A549 (cell line): ENCODE results near the gene TLR6. TPM values are rescaled to one million over a fixed set of nuclear protein-coding genes. Genes with fewer than 3 reads are reported as not detected.

Experiments
- ATAC-seq, 2 experiments: fragments of 200-7000 bp in 1 of 2; fragments of >200 bp in 1 of 2; cut with Nextera tagmentation in 1 of 2; cut with Tn5 transposase in 1 of 2; 3 replicates each; pipeline versions ENCODE4 v1.8.0 to v1.9.1; 2018 to 2020; ENCODE audit warnings: mild to moderate bottlenecking in 1 of 2, moderate library complexity in 1 of 2
- CTCF ChIA-PET: fragments of 300-600 bp; sonication (Branson Sonifier 250); formaldehyde crosslinking; extraction: SDS; loops from one replicate; lab custom pipeline; 2021; ENCODE audit warnings: antibody characterized with exemption, inconsistent platforms; lab: Yijun Ruan, JAX
- POLR2A ChIA-PET: fragments of 350-600 bp; formaldehyde crosslinking; extraction: SDS; loops from one replicate; lab custom pipeline; 2021; ENCODE audit warnings: antibody characterized with exemption, inconsistent platforms; lab: Yijun Ruan, JAX
- DNase-seq, 2 experiments: peaks; one replicate each; pipeline versions ENCODE4 v3.0.0 to v3.0.0-alpha.2; 2011 to 2016; ENCODE audit warnings: low read depth in 1 of 2, low spot score in 1 of 2
- FAIRE-seq: peaks from 2 replicates; lab custom pipeline; 2011; peaks lifted over from hg19 to GRCh38; lab: Jason Lieb, UNC
- H3K27ac ChIP-seq, 2 experiments: fragments of >200 bp; sonication (Bioruptor Twin); formaldehyde crosslinking; 3 replicates each; pipeline ENCODE4 v1.5.1; 2016 to 2017
- H3K4me1 ChIP-seq: fragments of >200 bp; sonication (Bioruptor Twin); formaldehyde crosslinking; 3 replicates; pipeline ENCODE4 v1.6.1; 2016
- H3K4me2 ChIP-seq: fragments of >200 bp; sonication (Bioruptor Twin); formaldehyde crosslinking; 3 replicates; pipeline ENCODE4 v1.6.1; 2016
- H3K4me3 ChIP-seq: fragments of >200 bp; sonication (Bioruptor Twin); formaldehyde crosslinking; 3 replicates; pipeline ENCODE4 v1.5.1; 2016
- H3K9me3 ChIP-seq: fragments of >200 bp; sonication (Bioruptor Twin); formaldehyde crosslinking; 3 replicates; pipeline ENCODE4 v1.6.1; 2016
- CHD4 ChIP-seq: fragments of 200-600 bp; sonication (generic); IDR thresholded peaks from 2 replicates; pipeline ENCODE4 v1.6.1; 2016; ENCODE audit warnings: antibody characterized with exemption, mild to moderate bottlenecking, borderline replicate concordance
- CTCF ChIP-seq: fragments of >200 bp; sonication (Bioruptor Twin); formaldehyde crosslinking; IDR thresholded peaks from 3 replicates; pipeline ENCODE4 v1.5.1; 2016
- E2F6 ChIP-seq: IDR thresholded peaks from 2 replicates; pipeline ENCODE4 v1.6.1; 2012; ENCODE audit warnings: low read depth, borderline replicate concordance
- ESRRA ChIP-seq: fragments of 150-350 bp; IDR thresholded peaks from 2 replicates; pipeline ENCODE4 v1.6.1; 2014; ENCODE audit warnings: mild to moderate bottlenecking, low read length, borderline replicate concordance
- FOSB ChIP-seq: fragments of 250-450 bp; sonication (Bioruptor Pico); IDR thresholded peaks from 2 replicates; pipeline ENCODE4 v1.5.0; 2020; ENCODE audit warnings: mild to moderate bottlenecking, moderate library complexity
- FOXS1 ChIP-seq: fragments of 250-450 bp; sonication (Bioruptor Pico); IDR thresholded peaks from 2 replicates; pipeline ENCODE4 v1.5.0; 2020; ENCODE audit warnings: mild to moderate bottlenecking, moderate library complexity
- GATA3 ChIP-seq: IDR thresholded peaks from 2 replicates; pipeline ENCODE4 v1.6.1; 2012; ENCODE audit warnings: borderline replicate concordance
- HDAC2 ChIP-seq: fragments of 200-600 bp; sonication (generic); IDR thresholded peaks from 2 replicates; pipeline ENCODE4 v1.6.1; 2016
- HES2 ChIP-seq: fragments of >200 bp; sonication (Bioruptor Twin); formaldehyde crosslinking; IDR thresholded peaks from 2 replicates; pipeline ENCODE4 v1.6.1; 2016
- HMGXB4 ChIP-seq: fragments of 250-450 bp; sonication (Bioruptor Pico); IDR thresholded peaks from 2 replicates; pipeline ENCODE4 v1.5.0; 2021; ENCODE audit warnings: mild to moderate bottlenecking, moderate library complexity, borderline replicate concordance
- HOXB13 ChIP-seq: fragments of 250-450 bp; sonication (Bioruptor Pico); IDR thresholded peaks from 2 replicates; pipeline ENCODE4 v1.5.0; 2020; ENCODE audit warnings: low read depth, mild to moderate bottlenecking, moderate library complexity
- KDM1A ChIP-seq: fragments of 200-600 bp; sonication (generic); IDR thresholded peaks from 2 replicates; pipeline ENCODE4 v1.6.1; 2016; ENCODE audit warnings: low read depth, mild to moderate bottlenecking
- KDM5A ChIP-seq: fragments of 200-600 bp; sonication (generic); IDR thresholded peaks from 2 replicates; pipeline ENCODE4 v1.6.1; 2016; ENCODE audit warnings: antibody characterized with exemption, mild to moderate bottlenecking
- MYC ChIP-seq: IDR thresholded peaks from 2 replicates; pipeline ENCODE4 v1.6.1; 2012; ENCODE audit warnings: mild to moderate bottlenecking, inconsistent platforms, low read length, improper control_type of control experiment, borderline replicate concordance
- NFE2L2 ChIP-seq: fragments of 150-350 bp; conservative IDR thresholded peaks from 2 replicates; pipeline ENCODE4 v1.6.1; 2014; ENCODE audit warnings: low read length
- PBX3 ChIP-seq: IDR thresholded peaks from 2 replicates; pipeline ENCODE4 v1.6.1; 2012
- PHF8 ChIP-seq: fragments of 200-600 bp; sonication (generic); IDR thresholded peaks from 2 replicates; pipeline ENCODE4 v1.6.1; 2016; ENCODE audit warnings: low read depth, mild to moderate bottlenecking, antibody characterized with exemption, moderate library complexity, borderline replicate concordance
- RNF2 ChIP-seq: fragments of 200-600 bp; sonication (generic); IDR thresholded peaks from 2 replicates; pipeline ENCODE4 v1.6.1; 2016; ENCODE audit warnings: low read depth, mild to moderate bottlenecking, antibody characterized with exemption, moderate library complexity, borderline replicate concordance
- SMC3 ChIP-seq: fragments of >200 bp; sonication (Bioruptor Twin); formaldehyde crosslinking; IDR thresholded peaks from 3 replicates; pipeline ENCODE4 v1.6.1; 2018; ENCODE audit warnings: inconsistent platforms
- SREBF2 ChIP-seq: fragments of 450-650 bp; IDR thresholded peaks from 2 replicates; pipeline ENCODE4 v1.6.1; 2014; ENCODE audit warnings: mild to moderate bottlenecking, moderate library complexity
- TP53 ChIP-seq: fragments of 250-450 bp; sonication (Bioruptor Pico); IDR thresholded peaks from 2 replicates; pipeline ENCODE4 v1.5.0; 2021; ENCODE audit warnings: mild to moderate bottlenecking, moderate library complexity
- ZFP36 ChIP-seq: fragments of 450-650 bp; IDR thresholded peaks from 2 replicates; pipeline ENCODE4 v1.6.1; 2014; ENCODE audit warnings: borderline replicate concordance; ENCODE audit not compliant: partially characterized antibody
- WGBS: methylation state at CpG from one replicate; pipeline ENCODE4 v1.1.6; 2017; ENCODE audit errors: missing lambda C conversion rate; 5-methylcytosine and 5-hydroxymethylcytosine counted together
- polyA plus RNA-seq, 4 experiments: library from polyadenylated mRNA; depleted of rRNA in 3 of 4; stranded (reverse); fragments of >200 nt; fragmentation: RNase III in 1 of 4; extraction: RNeasy Plus Mini Kit Qiagen cat#74134 plus additional on column Dnase treatment in 1 of 4; gene quantifications; 2 replicates in 3 of 4; 3 replicates in 1 of 4; pipeline ENCODE4 v1.2.3, GENCODE V29; 2011 to 2017

Gene TLR6
- polyA plus RNA-seq, 2 of the 4 experiments (the other 2 are of a cell fraction) = 5.6 to 11.5 TPM

GRCh38 chr4:38855466-38855865 is 1.2 kb downstream of the TLR6 start:
- WGBS = 10% methylated on average over 5 of the region's 5 CpGs
- DNase-seq (no peak), ATAC-seq (no peak), FAIRE-seq (no peak)
- Histone ChIP-seq H3K9me3 (no peaks in the 10 kb centered on the region), H3K4me3 (peak overlapping the region; percentile 49), H3K4me2 (peak overlapping the region; percentile 95), H3K27ac (peak overlapping the region; percentile 81 to 85), H3K4me1 (peaks cover 14% of the 10 kb centered on the region)
- ChIA-PET POLR2A (no interaction called here), CTCF (interaction anchor here (0.6 to 1.8 kb wide), 12 partner anchors 9 to 676 kb away, joined by 3 to 8 read pairs (median 3); no protein-coding TSS in a partner anchor)
- TF ChIP-seq PHF8 (no peak), CTCF (no peak), GATA3 (no peak), ESRRA (no peak), ZFP36 (no peak)

- Histone ChIP-seq H3K4me3 (no peak overlapping the region), H3K4me2 (no peak overlapping the region), H3K4me1 (no peaks in the 10 kb centered on the region), H3K9me3 (no peaks in the 10 kb centered on the region), H3K27ac (no peak overlapping the region)
- WGBS = 100% methylated on average over 3 of the region's 3 CpGs
- ATAC-seq = no peak
- FAIRE-seq = no peak
- no peak for DNase-seq
- CTCF ChIA-PET = interaction anchor here (1.1 to 1.5 kb wide), 2 partner anchors 15 to 87 kb away, joined by 4 read pairs; no protein-coding TSS in a partner anchor
- POLR2A ChIA-PET = no interaction called here
- no peak for TF ChIP-seq HES2
- no peak for TF ChIP-seq CHD4
- TF ChIP-seq NFE2L2 = no peak
Observed at GRCh38 chr4:38846015-38846414, 10.6 kb downstream of the TLR6 start.

- 81% methylated on average over 4 of the region's 4 CpGs for WGBS
Observed at GRCh38 chr4:38842994-38843393, 13.6 kb downstream of the TLR6 start.

More at GRCh38 chr4:38842994-38843393, 13.6 kb downstream of the TLR6 start:
- CTCF ChIA-PET = interaction anchor here (1.9 kb wide), 1 partner anchor 83 kb away, joined by 9 read pairs; no protein-coding TSS in a partner anchor
- Histone ChIP-seq H3K9me3 (no peaks in the 10 kb centered on the region), H3K27ac (no peak overlapping the region), H3K4me3 (no peak overlapping the region), H3K4me2 (no peak overlapping the region), H3K4me1 (no peaks in the 10 kb centered on the region)
- ATAC-seq (no peak), FAIRE-seq (no peak), DNase-seq (no peak)
- no peak for TF ChIP-seq FOXS1
- TF ChIP-seq TP53 (CRISPR knock-in tag) = no peak
- no peak for TF ChIP-seq RNF2
- no peak for TF ChIP-seq SREBF2
- TF ChIP-seq E2F6 = no peak
- no peak for TF ChIP-seq NFE2L2
- no peak for TF ChIP-seq KDM1A
- TF ChIP-seq MYC = no peak
- TF ChIP-seq HOXB13 = no peak
- TF ChIP-seq SMC3 = no peak
- no peak for TF ChIP-seq FOSB
- no peak for TF ChIP-seq HMGXB4 (CRISPR knock-in tag)
- no peak for TF ChIP-seq KDM5A
- no peak for TF ChIP-seq HDAC2
- TF ChIP-seq PBX3 = no peak
- POLR2A ChIA-PET = no interaction called here
